DND-41 (cell line): ENCODE results near the gene TNN.

ENCODE experiments used
- ATAC-seq: fragments of 200-7000 bp; cut with Tn5 transposase; 3 replicates; pipeline ENCODE4 v1.9.1; 2021; ENCODE audit warnings: low read depth; ENCODE audit not compliant: insufficient read depth
- DNase-seq: peaks from one replicate; pipeline ENCODE4 v3.0.0-alpha.2; 2020
- H2AFZ ChIP-seq: 2 replicates; pipeline ENCODE4 v1.6.0; 2012; ENCODE audit warnings: low read depth, low read length
- H3K27ac ChIP-seq: 2 replicates; pipeline ENCODE4 v1.5.1; 2012; ENCODE audit warnings: low read length, inconsistent platforms
- H3K27me3 ChIP-seq: fragments of 200-600 bp; sonication (generic); 2 replicates; pipeline ENCODE4 v1.6.0; 2012; ENCODE audit warnings: low read length, mild to moderate bottlenecking, inconsistent platforms; ENCODE audit not compliant: insufficient read depth, poor library complexity
- H3K36me3 ChIP-seq: 2 replicates; pipeline ENCODE4 v1.5.1; 2012; ENCODE audit warnings: low read length, inconsistent platforms; ENCODE audit not compliant: insufficient read depth
- H3K4me1 ChIP-seq: 2 replicates; pipeline ENCODE4 v1.5.1; 2012; ENCODE audit warnings: mild to moderate bottlenecking, low read length; ENCODE audit not compliant: insufficient read depth
- H3K4me2 ChIP-seq: 2 replicates; pipeline ENCODE4 v1.6.0; 2012; ENCODE audit warnings: mild to moderate bottlenecking, moderate library complexity, low read length, inconsistent platforms; ENCODE audit not compliant: insufficient read depth
- H3K4me3 ChIP-seq, 2 experiments: fragments of 200-600 bp in 1 of 2; shearing (Covaris generic) in 1 of 2; 2 replicates each; pipeline ENCODE4 v1.5.1; 2012 to 2016; ENCODE audit warnings: inconsistent platforms in 2 of 2, low read length in 2 of 2, mild to moderate bottlenecking in 2 of 2, low read depth in 1 of 2, moderate library complexity in 1 of 2
- H3K79me2 ChIP-seq: 2 replicates; pipeline ENCODE4 v1.6.0; 2012; ENCODE audit warnings: low read length, inconsistent platforms; ENCODE audit not compliant: insufficient read depth
- H3K9ac ChIP-seq: 2 replicates; pipeline ENCODE4 v1.6.0; 2012; ENCODE audit warnings: low read depth, mild to moderate bottlenecking, inconsistent platforms, low read length, moderate library complexity
- H3K9me3 ChIP-seq: 2 replicates; pipeline ENCODE4 v1.5.1; 2012; ENCODE audit warnings: low read length, moderate library complexity, mild to moderate bottlenecking, inconsistent platforms; ENCODE audit not compliant: insufficient read depth, severe bottlenecking
- H4K20me1 ChIP-seq: 2 replicates; pipeline ENCODE4 v1.6.0; 2012; ENCODE audit warnings: low read length; ENCODE audit not compliant: insufficient read depth
- CTCF ChIP-seq: IDR thresholded peaks from 2 replicates; pipeline ENCODE4 v1.5.1; 2012; ENCODE audit warnings: borderline replicate concordance, low read length, moderate library complexity, mild to moderate bottlenecking; ENCODE audit not compliant: poor library complexity, severe bottlenecking; ENCODE audit errors: extremely low read depth
- EZH2 ChIP-seq: IDR thresholded peaks from 3 replicates; pipeline ENCODE4 v1.6.1; 2012; ENCODE audit warnings: borderline replicate concordance, low read depth, mild to moderate bottlenecking, moderate library complexity, low read length, inconsistent platforms; ENCODE audit not compliant: severe bottlenecking

TNN gene

GRCh38 chr1:175191659-175192058 is 124.0 kb downstream of the TNN start:
- Histone ChIP-seq H3K4me1 (peaks cover 28% of the 10 kb centered on the region), H3K79me2 (no peaks in the 10 kb centered on the region), H2AFZ (peak overlapping the region; percentile 54), H3K27me3 (peaks cover 20% of the 10 kb centered on the region), H3K36me3 (no peaks in the 10 kb centered on the region), H3K9me3 (no peaks in the 10 kb centered on the region), H3K27ac (no peak overlapping the region), H3K4me2 (peak overlapping the region; percentile 72), H4K20me1 (no peaks in the 10 kb centered on the region), H3K4me3 (peak overlapping the region in 1 of 2 experiments; percentile 55; a peak in 3 of 4 replicates), H3K9ac (peak overlapping the region; percentile 35; the same call in 1 of the 2 replicates)
- DNase-seq (peak; percentile 27), ATAC-seq (peak; percentile 55; the same call in 1 of the 3 replicates)
- TF ChIP-seq EZH2 (no peak), CTCF (no peak)

GRCh38 chr1:175192111-175192629 is 124.5 kb downstream of the TNN start:
- Histone ChIP-seq H3K9me3 (no peaks in the 10 kb centered on the region), H3K27ac (no peak overlapping the region), H3K79me2 (no peaks in the 10 kb centered on the region), H4K20me1 (no peaks in the 10 kb centered on the region), H3K9ac (peak overlapping the region; percentile 35; the same call in 1 of the 2 replicates), H3K27me3 (peaks cover 20% of the 10 kb centered on the region), H3K4me2 (peak overlapping the region; percentile 72), H3K36me3 (no peaks in the 10 kb centered on the region), H3K4me3 (peak overlapping the region; percentile 17 to 55; a peak in 3 of 4 replicates), H3K4me1 (peaks cover 29% of the 10 kb centered on the region), H2AFZ (peak overlapping the region; percentile 54)
- no peak for TF ChIP-seq EZH2
- TF ChIP-seq CTCF = no peak
- ATAC-seq (peak; percentile 10; the same call in 1 of the 3 replicates), DNase-seq (peak; percentile 20)

- H3K4me3 ChIP-seq = peak within 1 kb of the TSS; percentile 17 to 55; a peak in 3 of 4 replicates
- H3K36me3 ChIP-seq = no peaks in the 10 kb centered on the region
- H3K79me2 ChIP-seq = no peaks in the 10 kb centered on the region
- DNase-seq (peak; percentile 14), ATAC-seq (peak; percentile 29; the same call in 2 of the 3 replicates)
- H4K20me1 ChIP-seq = no peaks in the 10 kb centered on the region
- H2AFZ ChIP-seq = peak within 1 kb of the TSS; percentile 54
- no peak within 1 kb of the TSS for H3K27ac ChIP-seq
- H3K4me2 ChIP-seq = peak within 1 kb of the TSS; percentile 72
- peak within 1 kb of the TSS; percentile 35; the same call in 1 of the 2 replicates for H3K9ac ChIP-seq
- H3K4me1 ChIP-seq = peaks cover 31% of the 10 kb centered on the region
- no peak for TF ChIP-seq EZH2
- TF ChIP-seq CTCF = no peak
- no peaks in the 10 kb centered on the region for H3K9me3 ChIP-seq
- H3K27me3 ChIP-seq = peaks cover 20% of the 10 kb centered on the region
These were observed 125.2 kb downstream of the TNN start, which contains the start of gene KIAA0040 for GRCh38 chr1:175192630-175193526. KIAA0040 (minus strand) TSS chr1:175192776; CDS start chr1:175161013, 31,763 bp downstream.
